Omental fat pad (tissue), 4 donors: ENCODE data around the gene KRT15. TPM values are rescaled to one million over a fixed set of nuclear protein-coding genes. Genes with fewer than 3 reads are reported as not detected.

ENCODE experiments used
- ATAC-seq: fragments of 150-250 bp; one replicate; pipeline ENCODE4 v1.9.1; 2016; ENCODE audit warnings: mild to moderate bottlenecking, moderate library complexity; ENCODE audit not compliant: low FRiP score
- DNase-seq: peaks from one replicate; pipeline ENCODE4 v3.0.0-alpha.2; 2019; ENCODE audit warnings: low spot score
- total RNA-seq, 4 donors: library from RNA; depleted of rRNA; stranded (reverse); fragments of >200 nt; gene quantifications; one replicate each; pipeline ENCODE4 v1.1.0, GENCODE V29; 2016
- TF ChIP-seq, protein P1 (sequence below), 3 donors: fragments of 450-650 bp; IDR thresholded peaks; one replicate each; pipeline ENCODE4 v1.5.1; 2016 to 2017; ENCODE audit warnings: antibody characterized with exemption in 3 of 3, mild to moderate bottlenecking in 3 of 3, moderate library complexity in 2 of 3

KRT15 gene
- total RNA-seq, 4 donors from 2014 or later = 0.31 to 2.5 (median 1.8) TPM; not detected in 1

DNA sequence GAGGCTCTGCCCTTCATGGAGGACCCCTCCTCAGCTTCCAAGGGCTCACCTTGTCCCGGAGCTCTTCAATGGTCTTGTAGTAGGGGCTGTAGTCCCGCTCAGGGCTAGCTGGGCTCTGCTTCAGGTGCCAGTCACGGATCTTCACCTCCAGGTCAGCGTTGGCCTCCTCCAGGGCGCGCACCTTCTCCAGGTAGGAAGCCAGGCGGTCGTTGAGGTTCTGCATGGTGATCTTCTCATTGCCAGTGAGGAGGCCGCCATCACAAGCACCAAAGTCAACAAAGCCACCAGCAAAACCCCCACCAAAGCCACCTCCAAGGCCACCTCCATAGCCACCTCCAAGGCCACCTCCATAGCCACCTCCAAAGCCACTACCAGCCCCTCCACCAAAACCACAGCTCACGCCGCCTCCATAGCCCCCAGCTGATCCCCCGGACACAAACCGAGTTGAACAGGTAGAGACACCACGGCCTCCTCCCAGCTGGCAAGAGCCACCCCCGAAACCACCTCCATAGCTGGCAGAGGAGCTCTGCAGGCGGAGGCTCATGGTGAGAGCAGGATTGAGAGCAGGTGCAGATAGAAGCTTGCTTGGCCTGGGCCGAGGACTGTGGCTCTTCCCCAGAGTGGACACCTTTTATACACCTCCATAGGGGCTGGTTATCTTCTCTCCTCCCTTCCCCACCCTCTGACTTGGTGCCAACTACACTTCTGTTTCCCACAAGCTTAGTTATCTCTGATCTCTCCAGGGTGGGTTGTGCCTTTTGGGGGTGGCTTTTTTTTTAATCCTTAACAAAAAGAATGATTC lies 13.5 kb downstream of the KRT15 start, which contains the start of gene KRT13:
TSS of gene KRT13 (minus strand) at position 606 of the 802 bp plus-strand sequence. CDS start at position 544, 62 bp downstream.
- no peak for ATAC-seq
- DNase-seq = no peak
- TF ChIP-seq, protein P1, sequence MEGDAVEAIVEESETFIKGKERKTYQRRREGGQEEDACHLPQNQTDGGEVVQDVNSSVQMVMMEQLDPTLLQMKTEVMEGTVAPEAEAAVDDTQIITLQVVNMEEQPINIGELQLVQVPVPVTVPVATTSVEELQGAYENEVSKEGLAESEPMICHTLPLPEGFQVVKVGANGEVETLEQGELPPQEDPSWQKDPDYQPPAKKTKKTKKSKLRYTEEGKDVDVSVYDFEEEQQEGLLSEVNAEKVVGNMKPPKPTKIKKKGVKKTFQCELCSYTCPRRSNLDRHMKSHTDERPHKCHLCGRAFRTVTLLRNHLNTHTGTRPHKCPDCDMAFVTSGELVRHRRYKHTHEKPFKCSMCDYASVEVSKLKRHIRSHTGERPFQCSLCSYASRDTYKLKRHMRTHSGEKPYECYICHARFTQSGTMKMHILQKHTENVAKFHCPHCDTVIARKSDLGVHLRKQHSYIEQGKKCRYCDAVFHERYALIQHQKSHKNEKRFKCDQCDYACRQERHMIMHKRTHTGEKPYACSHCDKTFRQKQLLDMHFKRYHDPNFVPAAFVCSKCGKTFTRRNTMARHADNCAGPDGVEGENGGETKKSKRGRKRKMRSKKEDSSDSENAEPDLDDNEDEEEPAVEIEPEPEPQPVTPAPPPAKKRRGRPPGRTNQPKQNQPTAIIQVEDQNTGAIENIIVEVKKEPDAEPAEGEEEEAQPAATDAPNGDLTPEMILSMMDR (IDR thresholded peaks at IDR 0.05) = no peak

DNA sequence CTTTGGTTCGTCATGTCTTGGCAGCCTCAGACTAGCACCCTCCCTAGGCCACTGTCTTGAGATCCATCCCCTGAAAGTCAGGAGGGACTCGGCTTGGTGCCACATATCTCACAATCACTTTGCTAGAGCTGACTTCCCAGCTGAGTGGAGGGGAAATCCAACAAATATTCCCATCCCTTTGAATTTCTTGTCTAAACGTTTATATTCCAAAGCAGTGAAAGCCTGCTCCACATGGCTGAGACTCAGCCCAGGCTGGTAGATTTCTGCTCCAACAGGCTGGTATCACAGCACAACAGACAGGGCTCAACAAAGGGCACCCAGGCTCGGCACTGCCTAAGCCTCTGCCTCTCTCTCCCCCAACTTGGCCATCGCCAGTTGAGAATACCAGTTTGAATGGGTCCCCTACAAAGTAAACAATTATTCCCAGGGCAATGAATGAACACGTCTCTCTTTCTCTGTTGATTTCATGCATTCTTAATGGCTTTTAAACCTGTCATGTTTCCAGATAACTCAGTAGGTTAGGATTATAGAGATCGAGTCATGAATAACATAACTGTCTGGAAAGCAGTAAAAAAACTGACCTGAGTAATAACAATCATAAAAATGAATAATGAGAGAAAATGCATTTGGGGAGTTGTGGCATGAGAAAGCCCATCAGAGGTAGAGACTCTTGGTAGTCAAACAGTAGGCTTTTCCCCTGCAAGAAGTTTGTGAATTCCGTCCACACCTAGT lies 14.3 kb downstream of the KRT15 start:
- DNase-seq (no peak), ATAC-seq (no peak)
- TF ChIP-seq, protein P1 (IDR thresholded peaks at IDR 0.05) = no peak

DNA sequence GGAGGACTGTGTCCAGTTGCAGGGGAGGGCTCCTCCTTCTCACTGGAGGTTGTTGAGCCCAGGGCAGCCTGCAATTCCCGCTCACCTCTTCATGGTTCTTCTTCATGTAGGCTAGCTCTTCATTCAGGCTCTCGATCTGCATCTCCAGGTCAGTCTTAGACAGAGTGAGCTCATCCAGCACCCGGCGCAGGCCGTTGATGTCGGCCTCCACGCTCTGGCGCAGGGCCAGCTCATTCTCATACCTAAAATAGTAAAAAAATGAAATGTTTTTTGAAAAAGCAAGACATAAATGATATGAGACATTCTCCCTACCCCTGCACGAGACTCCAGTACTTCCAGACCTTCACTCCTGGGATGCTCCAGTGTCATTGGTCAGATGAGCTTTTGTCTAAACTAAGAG lies 15.5 kb downstream of the KRT15 start:
- DNase-seq = no peak
- ATAC-seq = no peak
- TF ChIP-seq, protein P1 (IDR thresholded peaks at IDR 0.05) = no peak

DNA sequence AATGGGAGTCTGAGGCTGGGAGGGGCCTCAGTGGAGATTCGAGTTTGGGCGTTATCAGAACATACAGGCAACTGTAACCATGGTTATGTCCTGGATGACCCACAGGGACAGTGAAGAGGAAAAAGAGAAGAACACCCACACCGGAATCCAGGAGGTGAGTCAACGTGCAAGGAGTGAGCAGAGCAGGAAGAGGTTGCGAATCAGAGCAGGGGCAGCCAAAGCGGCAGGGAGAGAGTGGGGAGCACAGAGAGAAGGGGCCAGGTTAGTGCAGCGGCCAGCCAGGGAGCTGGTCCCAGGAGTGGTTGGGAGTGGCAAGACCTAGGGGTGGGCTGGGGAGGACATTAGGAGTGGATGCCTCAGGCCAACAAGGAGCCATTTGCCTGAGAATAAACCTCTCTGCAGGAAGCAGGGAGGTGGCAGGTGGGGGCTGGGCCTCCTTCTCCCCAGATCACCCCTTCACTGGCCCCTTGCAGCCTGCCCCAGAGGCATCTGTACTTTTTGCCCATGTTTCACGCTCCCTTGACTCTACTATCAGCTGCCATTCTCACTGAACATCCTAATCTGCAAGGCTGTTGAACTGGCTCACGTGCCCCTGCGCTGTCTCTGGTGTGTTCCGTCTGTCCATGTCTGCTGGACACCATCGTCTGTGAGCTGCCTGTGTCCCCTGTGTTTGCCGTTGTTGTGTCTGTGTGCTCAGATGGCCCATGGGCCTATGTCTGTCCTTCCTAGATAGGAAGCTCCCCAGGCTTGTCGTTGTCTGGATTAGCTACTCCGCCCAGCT lies 18.4 kb downstream of the KRT15 start:
- peak; percentile 41 for ATAC-seq
- no peak for DNase-seq
- TF ChIP-seq, protein P1 (IDR thresholded peaks at IDR 0.05) = no peak

DNA sequence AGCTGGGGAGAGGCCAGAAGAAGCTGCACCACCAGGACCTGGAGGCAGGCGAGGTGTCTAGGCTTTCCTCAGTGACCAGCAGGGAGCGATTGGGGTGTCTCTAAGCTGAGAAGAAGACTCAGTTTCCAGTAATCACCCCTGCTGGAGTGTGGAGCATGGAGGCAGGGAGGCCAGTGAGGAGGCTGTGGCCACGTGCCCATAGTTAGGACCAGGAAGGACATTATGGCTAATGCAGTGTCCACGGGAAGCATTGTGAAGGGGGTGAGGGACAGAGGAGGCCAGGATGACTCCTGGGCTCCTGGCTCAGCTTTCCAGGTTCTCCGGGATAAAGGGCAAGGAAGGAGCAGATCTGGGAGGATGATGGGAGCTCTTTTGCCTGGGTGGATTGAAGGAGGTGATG lies 19.0 kb downstream of the KRT15 start:
- TF ChIP-seq, protein P1 (IDR thresholded peaks at IDR 0.05) = no peak
- no peak for DNase-seq
- ATAC-seq = no peak

DNA sequence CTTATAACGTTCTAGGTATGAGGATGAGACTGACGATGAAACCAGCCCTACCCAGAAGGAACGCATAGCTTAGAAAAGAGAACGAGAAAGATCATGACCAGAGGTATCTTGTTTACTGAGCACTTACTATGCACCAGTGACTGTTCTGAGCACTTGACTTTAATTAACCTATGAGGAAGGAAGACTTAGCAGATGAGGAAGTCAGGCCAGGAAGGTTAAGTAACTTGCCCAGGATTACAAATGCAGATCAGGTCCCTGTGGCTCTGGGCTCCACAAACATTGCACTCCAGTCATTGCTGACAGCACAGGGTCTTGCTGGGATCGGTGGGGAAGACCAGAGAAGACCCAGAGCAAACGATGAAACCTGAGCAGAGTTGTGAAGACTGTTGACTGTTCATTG lies 20.4 kb downstream of the KRT15 start:
- no peak for DNase-seq
- TF ChIP-seq, protein P1 (IDR thresholded peaks at IDR 0.05) = no peak
- no peak for ATAC-seq
